IPS-NIHi7 (cell line): ENCODE results near the gene HNRNPCL1.
"Not testable (repeated sequence)": the region's sequence is repeated elsewhere in the genome, so short reads cannot be mapped to it uniquely, and the experiment has no call there.

Source experiments
- DNase-seq: peaks from one replicate; pipeline ENCODE4 v3.0.0; 2012; ENCODE audit warnings: mixed read lengths; ENCODE audit errors: extremely low spot score

HNRNPCL1 gene

DNA sequence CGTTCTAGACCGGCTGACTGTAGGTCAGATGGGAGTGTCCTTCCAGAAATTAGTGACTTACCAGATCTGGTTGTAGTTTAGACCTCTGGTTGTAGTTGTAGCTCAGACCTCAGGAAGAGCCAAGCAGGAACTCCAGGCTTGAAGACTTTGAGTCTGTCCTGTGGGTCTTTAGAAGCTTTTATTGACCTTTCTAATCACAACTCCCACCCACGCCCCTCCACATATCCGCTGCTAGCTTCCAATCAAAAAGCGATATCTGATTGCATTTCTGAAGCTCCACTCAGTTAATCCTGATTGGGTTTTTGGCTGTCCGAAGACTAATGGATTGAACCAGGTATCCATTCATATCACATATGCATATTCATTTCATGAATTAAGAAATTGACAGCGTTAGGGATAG is at the start of gene HNRNPCL1:
HNRNPCL1 (minus strand) TSS at position 101 of the 400 bp plus-strand sequence. CDS start 431 bp downstream, outside the sequence.
- not testable (repeated sequence) for DNase-seq

DNA sequence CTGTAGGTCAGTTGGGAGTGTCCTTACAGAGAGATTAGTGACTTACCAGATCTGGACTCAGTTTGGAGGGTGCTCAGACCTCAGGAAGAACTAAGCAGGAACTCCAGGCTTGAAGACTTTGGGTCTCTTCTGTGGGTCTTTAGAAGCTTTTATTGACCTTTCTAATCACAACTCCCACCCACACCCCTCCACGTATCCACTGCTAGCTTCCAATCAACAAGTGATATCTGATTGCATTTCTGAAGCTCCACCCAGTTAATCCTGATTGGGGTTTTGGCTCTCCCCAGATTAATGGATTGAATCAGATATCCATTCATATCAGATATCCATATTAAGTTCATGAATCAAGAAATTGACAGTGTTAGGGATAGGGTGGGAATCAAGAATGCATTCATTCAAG is 49.6 kb upstream of the HNRNPCL1 start, which contains the start of gene PRAMEF10:
PRAMEF10 (minus strand) TSS at position 101 of the 400 bp plus-strand sequence. CDS start 2,423 bp downstream, outside the sequence.
- DNase-seq = not testable (repeated sequence)

DNA sequence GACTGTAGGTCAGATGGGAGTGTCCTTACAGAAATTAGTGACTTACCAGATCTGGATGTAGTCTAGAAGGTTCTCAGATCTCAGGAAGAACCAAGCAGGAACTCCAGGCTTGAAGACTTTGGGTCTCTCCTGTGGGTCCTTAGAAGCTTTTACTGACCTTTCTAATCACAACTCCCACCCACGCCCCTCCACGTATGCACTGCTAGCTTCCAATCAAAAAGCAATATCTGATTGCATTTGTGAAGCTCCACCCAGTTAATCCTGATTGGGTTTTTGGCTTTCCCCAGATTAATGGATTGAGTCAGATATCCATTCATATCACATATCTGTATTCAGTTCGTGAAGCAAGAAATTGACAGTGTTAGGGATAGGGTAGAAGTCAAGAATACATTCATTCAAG is 37.6 kb upstream of the HNRNPCL1 start, which contains the start of gene PRAMEF4:
PRAMEF4 (minus strand) TSS at position 101 of the 400 bp plus-strand sequence. CDS start 2,807 bp downstream, outside the sequence.
- not testable (repeated sequence) for DNase-seq

DNA sequence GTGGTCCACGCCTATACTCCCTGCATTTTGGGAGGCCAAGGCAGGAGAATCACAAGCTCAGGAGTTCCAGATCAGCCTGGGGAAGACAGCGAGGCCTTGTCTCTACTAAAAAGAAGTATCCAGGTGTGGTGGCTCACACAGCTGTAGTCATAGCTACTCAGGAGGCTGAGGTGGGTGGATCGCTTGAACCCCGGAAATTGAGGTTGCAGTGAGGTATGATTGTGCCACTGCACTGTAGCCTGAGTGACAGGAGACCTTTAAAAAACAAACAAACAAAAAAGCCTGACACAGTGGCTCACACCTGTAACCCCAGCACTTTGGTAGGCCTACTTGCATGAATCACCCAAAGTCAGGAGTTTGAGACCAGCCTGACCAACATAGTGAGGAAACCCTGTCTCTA is 29.9 kb upstream of the HNRNPCL1 start:
- not testable (repeated sequence) for DNase-seq

DNA sequence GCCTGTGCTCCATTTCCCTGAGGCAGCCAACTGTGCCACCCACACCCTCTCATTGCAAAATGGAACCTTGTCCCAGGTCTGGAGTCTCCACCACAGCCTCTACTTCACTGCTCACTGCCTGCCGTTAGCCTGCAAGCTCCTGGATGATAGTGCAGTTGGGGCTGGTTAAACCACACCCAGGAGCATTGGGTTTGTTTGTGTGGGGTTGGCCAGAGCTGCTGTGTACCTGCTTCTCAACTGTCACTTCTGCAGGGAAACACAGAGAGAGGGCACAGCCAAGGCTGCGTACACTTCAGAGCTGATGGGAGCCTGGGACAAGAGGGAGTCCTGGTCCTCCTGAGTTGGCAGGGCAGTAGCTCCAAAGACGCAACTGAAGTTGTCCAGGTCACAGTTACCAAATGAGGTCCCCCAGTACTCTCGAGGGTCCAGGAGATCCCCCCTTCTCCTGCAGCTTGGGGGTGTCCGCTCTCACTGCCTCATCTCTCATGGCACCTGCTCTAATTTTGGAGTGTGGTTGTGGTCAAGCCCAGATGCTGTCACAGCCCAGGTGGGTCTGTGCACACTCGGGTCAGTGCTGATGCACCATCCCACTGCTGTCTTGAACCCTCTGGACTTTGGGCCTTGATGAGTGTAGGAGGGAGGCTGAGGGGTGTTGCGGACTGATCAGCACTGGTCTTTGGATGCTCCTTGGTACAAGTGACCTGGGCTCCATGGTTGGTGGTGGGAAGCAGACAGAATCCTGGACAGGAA is 14.8 kb upstream of the HNRNPCL1 start:
- not testable (repeated sequence) for DNase-seq

DNA sequence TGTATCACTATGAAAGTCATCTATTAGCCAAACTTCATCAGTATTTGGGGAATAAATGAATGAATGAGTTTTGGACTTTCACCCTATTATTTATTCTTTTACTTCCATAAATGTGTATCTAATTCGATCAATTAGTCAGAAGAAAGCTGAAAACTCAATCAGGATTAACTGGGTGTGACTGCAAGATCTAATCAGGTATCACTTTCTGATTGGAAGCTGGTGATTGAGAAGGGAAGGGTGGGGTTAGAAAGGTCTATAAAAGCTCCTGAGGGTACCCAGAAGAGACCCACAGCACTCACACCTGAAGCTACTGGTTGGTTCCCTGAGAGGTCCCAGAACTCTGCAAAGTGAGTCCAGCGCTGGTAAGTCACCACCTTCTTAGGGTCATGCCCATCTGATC is 8.3 kb upstream of the HNRNPCL1 start, which contains the start of gene PRAMEF2:
PRAMEF2 (plus strand) TSS at position 301 of the 400 bp plus-strand sequence. CDS start 1,924 bp downstream, outside the sequence.
- DNase-seq = not testable (repeated sequence)

DNA sequence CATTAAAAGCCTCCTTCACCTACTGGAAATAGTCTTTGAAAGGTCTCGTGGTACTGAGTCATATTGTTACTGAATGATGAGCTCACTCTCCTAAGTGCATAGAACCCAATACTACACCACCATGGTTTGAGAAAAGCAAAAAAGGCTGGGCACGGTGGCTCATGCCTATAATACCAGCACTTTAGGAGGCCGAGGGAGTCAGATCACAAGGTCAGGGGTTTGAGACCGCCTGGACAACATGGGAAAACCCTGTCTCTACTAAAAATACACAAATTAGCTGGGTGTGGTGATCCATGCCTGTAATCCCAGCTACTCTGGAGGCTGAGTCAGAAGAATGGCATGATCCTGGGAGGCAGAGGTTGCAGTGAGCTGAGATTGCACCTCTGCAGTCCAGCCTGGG is 3.3 kb upstream of the HNRNPCL1 start:
- no peak for DNase-seq

DNA sequence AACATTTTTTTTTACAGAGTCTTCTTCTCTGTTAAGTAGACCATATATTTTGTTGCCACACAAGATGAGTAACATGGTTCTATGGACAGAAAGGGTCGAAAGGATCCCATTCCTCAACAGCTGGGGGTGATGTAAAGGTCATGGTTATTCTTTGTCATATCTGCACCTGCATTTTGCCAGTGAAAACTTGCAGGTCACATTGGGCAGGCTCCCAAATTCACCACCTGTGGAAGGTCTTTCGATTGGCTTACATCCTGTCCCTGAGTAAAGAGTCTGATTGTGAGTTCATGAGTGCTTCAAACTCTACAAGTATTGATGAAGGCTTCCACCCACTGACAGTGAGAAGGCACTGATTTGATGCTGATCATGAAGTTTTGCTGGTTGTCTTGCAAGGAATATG is 15.3 kb downstream of the HNRNPCL1 start:
- not testable (repeated sequence) for DNase-seq

DNA sequence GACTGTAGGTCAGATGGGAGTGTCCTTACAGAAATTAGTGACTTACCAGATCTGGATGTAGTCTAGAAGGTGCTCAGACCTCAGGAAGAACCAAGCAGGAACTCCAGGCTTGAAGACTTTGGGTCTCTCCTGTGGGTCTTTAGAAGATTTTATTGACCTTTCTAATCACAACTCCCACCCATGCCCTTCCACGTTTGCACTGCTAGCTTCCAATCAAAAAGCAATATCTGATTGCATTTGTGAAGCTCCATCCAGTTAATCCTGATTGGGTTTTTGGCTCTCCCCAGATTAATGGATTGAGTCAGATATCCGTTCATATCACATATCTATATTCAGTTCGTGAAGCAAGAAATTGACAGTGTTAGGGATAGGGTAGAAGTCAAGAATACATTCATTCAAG is 17.2 kb downstream of the HNRNPCL1 start, which contains the start of gene PRAMEF11:
PRAMEF11 (minus strand) TSS at position 101 of the 400 bp plus-strand sequence. CDS start 2,621 bp downstream, outside the sequence.
- DNase-seq = not testable (repeated sequence)

DNA sequence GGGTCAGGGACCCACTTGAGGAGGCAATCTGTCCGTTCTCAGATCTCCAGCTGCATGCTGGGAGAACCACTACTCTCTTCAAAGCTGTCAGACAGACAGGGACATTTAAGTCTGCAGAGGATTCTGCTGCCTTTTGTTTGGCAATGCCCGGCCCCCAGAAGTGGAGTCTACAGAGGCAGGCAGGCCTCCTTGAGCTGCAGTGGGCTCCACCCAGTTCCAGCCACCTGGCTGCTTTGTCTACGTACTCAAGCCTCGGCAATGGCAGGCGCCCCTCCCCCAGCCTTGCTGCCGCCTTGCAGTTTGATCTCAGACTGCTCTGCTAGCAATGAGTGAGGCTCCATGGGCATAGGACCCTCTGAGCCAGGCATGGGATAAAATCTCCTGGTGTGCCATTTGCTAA is 29.5 kb downstream of the HNRNPCL1 start:
- DNase-seq = not testable (repeated sequence)

DNA sequence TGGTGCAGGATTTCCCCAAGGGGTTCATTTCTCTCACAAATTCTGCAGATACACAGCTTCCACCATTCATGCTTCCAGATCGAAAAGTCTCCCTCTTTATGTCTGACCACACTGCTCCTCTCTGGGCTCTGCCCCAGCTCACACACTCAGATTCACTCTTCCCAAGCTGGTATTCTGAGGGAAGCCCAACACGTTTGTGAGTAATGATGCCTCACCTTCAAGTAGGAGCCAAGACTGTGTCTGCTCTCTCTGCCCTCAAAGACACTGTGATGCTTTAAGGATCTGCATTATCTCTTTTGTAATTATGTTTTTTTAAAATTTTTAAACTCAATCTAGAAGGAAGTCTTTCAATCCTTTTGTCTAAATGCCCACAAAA is 37.1 kb downstream of the HNRNPCL1 start:
- no peak for DNase-seq

DNA sequence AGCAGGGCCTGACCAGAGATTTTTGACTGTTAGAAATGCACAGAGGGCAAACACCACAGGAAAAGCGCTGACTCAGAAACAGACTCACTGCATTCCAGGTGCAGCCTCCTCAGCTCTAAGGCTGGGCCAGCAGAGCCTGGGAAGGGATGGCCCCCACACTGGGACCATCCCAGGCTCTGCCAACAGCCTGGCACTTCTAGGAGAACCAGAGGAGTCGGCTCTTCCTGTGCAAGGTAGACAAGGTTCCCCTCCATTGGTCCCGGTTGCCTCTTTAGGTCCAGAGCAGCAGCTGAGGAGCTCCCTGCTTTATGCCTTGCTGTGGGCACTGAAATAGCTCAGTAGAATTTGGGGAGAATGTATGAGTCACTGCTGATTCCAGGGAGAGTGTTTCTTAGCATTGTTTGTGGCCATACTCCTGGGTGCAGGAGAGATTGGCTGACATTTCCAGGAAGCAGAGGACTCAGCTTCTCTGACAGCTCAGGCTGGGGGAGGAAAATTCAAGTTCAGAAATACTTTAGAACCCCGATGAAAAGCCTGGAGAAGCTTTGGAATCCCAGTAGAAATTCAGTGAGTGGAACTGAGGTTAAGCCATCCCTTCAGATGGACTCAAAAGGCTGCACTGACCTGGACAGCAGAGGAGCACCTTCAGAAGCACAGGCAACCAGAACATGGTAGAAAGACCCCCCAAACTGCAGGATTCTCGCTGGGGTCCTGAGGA is 37.7 kb downstream of the HNRNPCL1 start:
- DNase-seq = no peak

DNA sequence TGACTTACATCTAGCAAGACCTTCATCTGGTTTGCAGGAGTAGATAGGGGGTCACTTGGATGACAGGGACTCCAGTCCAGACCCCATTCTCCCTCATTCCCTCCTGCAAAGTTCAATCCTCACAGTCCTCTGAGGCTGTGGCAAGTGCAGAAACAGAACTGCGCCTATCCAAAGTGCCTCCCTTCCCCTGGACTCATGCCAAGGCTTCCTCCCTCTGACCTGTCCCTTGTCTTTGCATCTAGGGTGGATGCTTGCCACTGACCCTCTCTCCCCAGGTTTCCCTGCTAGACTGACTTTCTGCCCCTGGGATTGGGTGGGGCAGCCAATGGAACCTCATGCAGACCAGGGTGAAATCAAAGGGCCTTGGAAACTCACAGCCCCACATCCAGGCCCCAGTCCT is 38.6 kb downstream of the HNRNPCL1 start:
- no peak for DNase-seq

DNA sequence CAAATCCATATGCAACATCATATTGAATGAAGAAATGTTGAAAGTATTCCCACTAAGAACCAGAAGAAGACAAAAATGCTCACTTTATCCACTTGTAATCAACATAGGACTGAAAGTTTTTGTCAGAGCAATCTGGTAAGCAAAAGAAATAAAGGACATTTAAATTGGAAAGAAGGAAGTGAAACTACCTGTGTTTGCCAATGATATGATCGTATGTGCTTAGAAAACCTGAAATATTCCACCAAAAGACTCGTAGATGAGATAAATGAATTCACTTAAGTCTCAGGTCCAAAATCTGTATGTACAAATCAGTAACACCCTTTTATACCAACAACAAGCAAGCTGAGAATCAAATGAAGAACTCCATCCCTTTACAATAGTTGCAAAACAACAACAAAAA is 48.8 kb downstream of the HNRNPCL1 start:
- DNase-seq = no peak

DNA sequence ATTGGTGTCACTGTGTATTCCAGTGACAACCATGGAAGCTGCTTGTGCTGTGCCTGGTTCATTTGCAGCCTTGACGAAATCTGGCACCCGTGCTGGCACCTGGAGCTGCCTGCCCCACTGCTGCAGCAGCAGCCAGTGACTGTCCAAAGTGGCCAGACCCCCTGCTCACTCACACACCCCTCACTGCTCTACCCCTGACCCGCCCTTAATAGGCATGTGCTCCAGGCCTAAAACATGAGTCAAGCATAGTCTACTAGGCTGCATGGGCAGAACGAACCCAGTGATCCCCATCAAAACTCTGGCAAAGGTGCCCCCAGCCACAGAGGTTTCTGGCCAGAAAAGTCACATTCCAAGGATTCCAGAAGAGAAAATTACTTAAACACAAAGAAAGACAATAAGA is 49.6 kb downstream of the HNRNPCL1 start:
- DNase-seq = no peak
